OCI-LY1 (cell line): ENCODE results near the gene GTPBP3.

Experiments used
- H2AFZ ChIP-seq: fragments of 200-600 bp; sonication (generic), shearing (Covaris generic); 2 replicates; pipeline ENCODE4 v1.6.0; 2014; ENCODE audit warnings: antibody characterized with exemption, mild to moderate bottlenecking, low read length
- H3F3A ChIP-seq: fragments of 200-600 bp; sonication (generic), shearing (Covaris generic); 2 replicates; pipeline ENCODE4 v1.6.0; 2014; ENCODE audit warnings: mild to moderate bottlenecking, antibody characterized with exemption, low read length, moderate library complexity; ENCODE audit not compliant: insufficient read depth
- H3K27ac ChIP-seq: fragments of 200-600 bp; sonication (generic); 2 replicates; pipeline ENCODE4 v1.5.1; 2014; ENCODE audit warnings: low read length, mixed run types, mild to moderate bottlenecking, low read depth; ENCODE audit not compliant: poor library complexity, severe bottlenecking
- H3K27me3 ChIP-seq: fragments of 200-600 bp; sonication (generic); 2 replicates; pipeline ENCODE4 v1.6.0; 2014; ENCODE audit warnings: antibody characterized with exemption, mild to moderate bottlenecking, low read length, moderate library complexity; ENCODE audit not compliant: insufficient read depth
- H3K36me3 ChIP-seq: fragments of 200-600 bp; sonication (generic); 2 replicates; pipeline ENCODE4 v1.6.1; 2014; ENCODE audit warnings: mild to moderate bottlenecking, antibody characterized with exemption, low read length, moderate library complexity, mixed read lengths; ENCODE audit not compliant: insufficient read depth
- H3K4me1 ChIP-seq: fragments of 200-600 bp; sonication (generic); 2 replicates; pipeline ENCODE4 v1.5.1; 2014; ENCODE audit warnings: mild to moderate bottlenecking, low read length, moderate library complexity; ENCODE audit not compliant: insufficient read depth, severe bottlenecking
- H3K4me2 ChIP-seq: fragments of 200-600 bp; sonication (generic), shearing (Covaris generic); 2 replicates; pipeline ENCODE4 v1.6.1; 2014; ENCODE audit warnings: low read length
- H3K4me3 ChIP-seq: fragments of 200-600 bp; sonication (generic); 2 replicates; pipeline ENCODE4 v1.5.1; 2014; ENCODE audit warnings: low read length, low read depth, mild to moderate bottlenecking, mixed read lengths; ENCODE audit not compliant: poor library complexity, severe bottlenecking
- H3K79me2 ChIP-seq: fragments of 200-600 bp; shearing (Covaris generic); 2 replicates; pipeline ENCODE4 v1.6.1; 2016; ENCODE audit warnings: mixed run types, low read length, mixed read lengths; ENCODE audit not compliant: insufficient read depth
- H3K9ac ChIP-seq: fragments of 200-600 bp; sonication (generic), shearing (Covaris generic); 2 replicates; pipeline ENCODE4 v1.6.1; 2014; ENCODE audit warnings: mild to moderate bottlenecking, low read length, mixed read lengths
- H3K9me2 ChIP-seq: fragments of 200-600 bp; sonication (generic), shearing (Covaris generic); 2 replicates; pipeline ENCODE4 v1.6.1; 2014; ENCODE audit warnings: low read depth, mild to moderate bottlenecking, low read length, mixed read lengths
- H3K9me3 ChIP-seq: fragments of 200-600 bp; shearing (Covaris generic); 2 replicates; pipeline ENCODE4 v1.6.1; 2014; ENCODE audit warnings: low read length, mixed read lengths
- H4K20me1 ChIP-seq: fragments of 200-600 bp; sonication (generic), shearing (Covaris generic); 2 replicates; pipeline ENCODE4 v1.6.0; 2016; ENCODE audit warnings: mild to moderate bottlenecking, low read length; ENCODE audit not compliant: insufficient read depth
- CTCF ChIP-seq: fragments of 200-600 bp; sonication (generic), shearing (Covaris generic); IDR thresholded peaks from 2 replicates; pipeline ENCODE4 v1.5.1; 2017; ENCODE audit warnings: mild to moderate bottlenecking, antibody characterized with exemption, low read length, moderate library complexity, mixed read lengths
- EZH2 ChIP-seq: fragments of 200-600 bp; sonication (generic), shearing (Covaris generic); IDR thresholded peaks from 2 replicates; pipeline ENCODE4 v1.8.0; 2017; ENCODE audit warnings: borderline replicate concordance, mixed run types, mild to moderate bottlenecking, antibody characterized with exemption, low read length, moderate library complexity, mixed read lengths

The GTPBP3 gene

GRCh38 chr19:17325881-17326594 lies 11.3 kb upstream of the GTPBP3 start:
- H3K27ac ChIP-seq = no peak overlapping the region
- H3K4me3 ChIP-seq = no peak overlapping the region
- H3K9me3 ChIP-seq = no peaks in the 10 kb centered on the region
- H3F3A ChIP-seq = peaks cover 3% of the 10 kb centered on the region; the same call in 1 of the 2 replicates
- H3K79me2 ChIP-seq = no peaks in the 10 kb centered on the region
- H3K4me1 ChIP-seq = peaks cover 6% of the 10 kb centered on the region
- H3K4me2 ChIP-seq = no peak overlapping the region
- TF ChIP-seq EZH2 (no peak), CTCF (no peak)
- no peaks in the 10 kb centered on the region for H4K20me1 ChIP-seq
- H3K36me3 ChIP-seq = peaks cover 19% of the 10 kb centered on the region
- no peak overlapping the region for H2AFZ ChIP-seq
- H3K27me3 ChIP-seq = no peaks in the 10 kb centered on the region; the same call in 1 of the 2 replicates
- H3K9ac ChIP-seq = no peak overlapping the region
- H3K9me2 ChIP-seq = no peaks in the 10 kb centered on the region

GRCh38 chr19:17326595-17326966 lies 10.8 kb upstream of the GTPBP3 start:
- H3K36me3 ChIP-seq = peaks cover 14% of the 10 kb centered on the region
- no peaks in the 10 kb centered on the region for H3K9me3 ChIP-seq
- H3F3A ChIP-seq = peaks cover 3% of the 10 kb centered on the region; the same call in 1 of the 2 replicates
- no peaks in the 10 kb centered on the region for H3K79me2 ChIP-seq
- no peaks in the 10 kb centered on the region for H4K20me1 ChIP-seq
- TF ChIP-seq CTCF (no peak), EZH2 (no peak)
- no peaks in the 10 kb centered on the region; the same call in 1 of the 2 replicates for H3K27me3 ChIP-seq
- H3K4me3 ChIP-seq = no peak overlapping the region
- no peak overlapping the region for H3K4me2 ChIP-seq
- H3K4me1 ChIP-seq = peaks cover 6% of the 10 kb centered on the region
- no peaks in the 10 kb centered on the region for H3K9me2 ChIP-seq
- no peak overlapping the region for H3K27ac ChIP-seq
- no peak overlapping the region for H2AFZ ChIP-seq
- H3K9ac ChIP-seq = no peak overlapping the region

GRCh38 chr19:17327068-17327653 lies 10.2 kb upstream of the GTPBP3 start:
- Histone ChIP-seq H3K4me2 (no peak overlapping the region), H3K9me3 (no peaks in the 10 kb centered on the region), H3F3A (peaks cover 3% of the 10 kb centered on the region; the same call in 1 of the 2 replicates), H3K27me3 (no peaks in the 10 kb centered on the region; the same call in 1 of the 2 replicates), H3K4me3 (no peak overlapping the region), H3K27ac (no peak overlapping the region), H3K9me2 (no peaks in the 10 kb centered on the region), H3K9ac (no peak overlapping the region), H3K4me1 (peaks cover 6% of the 10 kb centered on the region), H3K36me3 (peaks cover 8% of the 10 kb centered on the region; the same call in 1 of the 2 replicates), H4K20me1 (no peaks in the 10 kb centered on the region), H3K79me2 (no peaks in the 10 kb centered on the region), H2AFZ (no peak overlapping the region)
- TF ChIP-seq CTCF = no peak
- TF ChIP-seq EZH2 = no peak
